NCI-H1048 (cell line): Measurements from ENCODE around the gene C10orf62.
"Not testable (repeated sequence)": the region's sequence is repeated elsewhere in the genome, so short reads cannot be mapped to it uniquely, and the experiment has no call there.

Experiments used
- DNase-seq: peaks from one replicate; lab custom pipeline; 2025; lab: John Stamatoyannopoulos, UW

C10orf62 gene

GRCh38 chr10:97589479-97589878, at the start of gene C10orf62:
Gene C10orf62, plus strand, starts transcription at chr10:97589721. Its CDS starts 177 bp downstream, at chr10:97589898.
- DNase-seq = no peak

DNA sequence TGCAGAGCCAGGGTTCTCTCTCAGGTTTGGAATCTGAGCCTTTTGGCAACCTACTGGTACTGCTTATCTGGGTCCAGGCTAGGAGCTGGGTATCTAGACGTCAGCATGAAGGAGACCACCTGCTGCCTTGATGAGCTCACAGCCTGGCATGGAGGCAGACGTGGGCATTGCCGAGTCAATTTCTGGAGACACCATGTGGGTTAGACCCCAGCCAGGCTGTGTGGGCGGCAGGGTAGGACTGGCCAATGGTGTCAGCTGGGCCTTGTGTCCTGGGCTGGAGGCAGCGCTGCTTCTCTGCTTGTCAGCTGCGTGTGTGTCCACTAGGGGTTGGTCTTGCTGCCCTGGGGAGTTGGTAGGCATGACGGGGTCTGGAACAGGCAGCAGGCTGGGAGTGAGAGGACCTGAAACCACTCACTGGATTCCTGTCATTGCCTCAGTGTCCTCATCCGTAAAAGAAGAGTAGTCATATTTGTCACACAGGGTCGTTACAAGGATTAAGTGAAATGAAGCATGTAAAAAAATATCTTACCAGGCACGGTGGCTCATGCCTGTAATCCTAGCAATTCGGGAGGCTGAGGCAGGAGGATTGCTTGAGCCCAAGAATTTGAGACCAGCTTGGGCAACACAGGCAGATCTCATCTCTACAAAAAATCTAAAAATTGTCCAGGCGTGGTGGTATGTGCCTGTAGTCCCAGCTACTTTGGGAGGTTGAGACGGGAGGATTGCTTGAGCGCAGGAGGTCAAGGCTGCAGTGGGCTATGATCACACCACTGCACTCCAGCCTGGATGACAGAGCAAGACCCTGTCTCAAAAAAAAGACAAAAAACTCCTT, 48.6 kb upstream of the C10orf62 start:
- DNase-seq = no peak

GRCh38 chr10:97542169-97543024, 47.1 kb upstream of the C10orf62 start:
- DNase-seq = no peak

GRCh38 chr10:97543025-97543546, 46.4 kb upstream of the C10orf62 start:
- DNase-seq = no peak

DNA sequence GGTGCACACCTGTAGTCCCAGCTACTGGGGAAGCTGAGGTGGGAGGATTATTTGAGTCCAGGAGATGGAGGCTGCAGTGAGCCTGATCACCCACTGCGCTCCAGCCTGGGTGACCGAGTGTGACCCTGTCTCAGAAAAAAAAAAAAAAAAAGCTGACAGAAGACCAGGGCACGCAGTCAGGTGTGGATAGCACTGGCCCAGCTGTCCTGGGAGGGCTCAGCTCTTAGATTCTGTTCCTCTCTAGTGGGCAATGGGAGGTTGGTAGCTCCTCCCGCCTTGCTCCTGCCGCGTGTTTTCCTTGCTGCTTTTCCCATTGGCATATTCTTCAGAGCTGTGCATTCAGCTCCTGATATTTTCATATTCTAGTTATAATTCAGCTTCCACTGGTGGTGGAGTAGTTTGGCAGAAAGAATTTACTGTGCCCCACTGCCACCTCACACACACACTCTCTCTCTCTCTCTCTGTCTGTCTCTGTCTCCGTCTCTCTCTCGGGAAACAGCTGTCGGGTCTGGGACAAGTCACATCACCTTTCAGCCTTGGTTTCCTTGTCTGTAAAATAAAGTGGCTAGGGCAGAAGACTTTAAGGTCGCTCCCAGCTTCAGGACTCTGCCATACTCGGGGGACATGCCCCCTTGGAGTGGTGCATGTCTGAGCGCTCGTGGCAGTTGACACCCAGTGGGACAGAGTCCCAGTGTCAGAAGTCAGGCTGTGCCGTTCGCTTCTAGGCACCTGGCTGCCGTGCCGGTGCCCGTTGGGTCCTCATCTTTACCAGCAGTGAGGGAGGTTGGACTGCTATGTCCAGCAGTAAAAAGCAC, 42.9 kb upstream of the C10orf62 start:
- no peak for DNase-seq

GRCh38 chr10:97547271-97547600, 42.3 kb upstream of the C10orf62 start:
- no peak for DNase-seq

- no peak for DNase-seq
These were observed 41.6 kb upstream of the C10orf62 start for GRCh38 chr10:97547962-97548361.

DNA sequence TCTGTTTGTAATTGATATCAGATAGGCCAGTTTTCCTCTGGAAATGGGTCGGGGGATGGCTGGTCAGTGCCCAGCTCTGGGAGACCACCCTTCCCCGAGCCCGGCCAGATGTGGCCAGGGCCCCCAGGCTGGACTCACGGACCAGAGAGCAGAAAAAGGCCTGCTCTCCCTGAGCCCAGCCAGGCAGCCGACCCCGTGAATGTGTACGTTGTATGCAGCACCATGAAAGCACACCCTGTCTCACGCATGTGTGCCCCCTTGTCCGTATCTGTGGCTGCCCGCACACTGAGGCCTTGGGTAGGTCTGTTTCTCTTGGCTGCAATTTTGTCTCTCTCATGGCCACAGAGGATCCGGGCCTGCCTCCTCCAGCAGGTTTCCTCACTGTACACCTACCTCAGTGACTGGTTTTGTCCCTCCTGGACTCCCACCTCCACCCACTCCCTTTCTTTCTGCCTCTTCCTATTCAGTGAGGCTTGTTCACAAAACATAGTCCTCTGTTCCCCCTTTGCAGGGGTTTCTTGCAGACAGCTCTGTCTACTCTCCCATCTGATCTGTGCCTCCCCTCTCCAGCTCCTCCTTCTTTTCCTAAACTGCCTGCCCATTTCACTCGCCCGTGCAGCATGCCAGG, 40.6 kb upstream of the C10orf62 start:
- no peak for DNase-seq

DNA sequence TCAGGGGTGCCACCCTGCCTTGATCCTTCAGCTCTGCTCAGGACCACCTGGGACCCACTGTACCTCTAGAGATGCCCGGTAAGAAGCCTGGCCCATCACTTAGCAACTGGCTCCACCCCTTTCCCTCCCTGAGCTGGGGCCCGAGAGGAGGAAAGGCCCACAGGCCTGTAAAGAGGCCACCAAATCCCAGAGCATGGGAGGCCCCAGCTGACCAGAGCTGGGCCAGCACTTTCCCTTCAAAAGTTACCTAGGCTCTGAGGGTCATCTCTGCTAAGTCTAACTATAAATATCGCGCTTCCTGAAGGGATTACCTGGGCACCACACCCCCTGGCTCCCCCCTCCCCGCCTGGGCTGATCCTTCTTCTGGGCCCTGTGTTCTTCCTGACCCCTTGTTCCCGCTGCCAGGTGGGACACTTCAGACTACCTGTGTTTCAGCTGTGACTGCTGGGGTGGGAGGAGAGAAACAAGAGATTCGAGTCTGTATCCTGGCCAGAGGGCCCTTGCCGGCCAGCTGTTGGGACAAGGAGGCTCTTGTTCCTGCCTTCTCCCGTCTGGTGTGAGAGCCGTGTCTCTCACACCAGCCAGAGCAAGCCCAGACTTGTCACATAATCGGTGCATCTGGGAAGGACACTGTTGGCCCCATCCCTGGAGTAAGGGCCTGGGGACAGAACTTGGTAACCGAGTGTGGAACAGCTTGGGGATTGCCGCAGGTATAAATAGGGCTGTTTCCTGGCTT, 39.8 kb upstream of the C10orf62 start:
- DNase-seq = no peak

GRCh38 chr10:97550336-97551149, 39.0 kb upstream of the C10orf62 start:
- DNase-seq = no peak

DNA sequence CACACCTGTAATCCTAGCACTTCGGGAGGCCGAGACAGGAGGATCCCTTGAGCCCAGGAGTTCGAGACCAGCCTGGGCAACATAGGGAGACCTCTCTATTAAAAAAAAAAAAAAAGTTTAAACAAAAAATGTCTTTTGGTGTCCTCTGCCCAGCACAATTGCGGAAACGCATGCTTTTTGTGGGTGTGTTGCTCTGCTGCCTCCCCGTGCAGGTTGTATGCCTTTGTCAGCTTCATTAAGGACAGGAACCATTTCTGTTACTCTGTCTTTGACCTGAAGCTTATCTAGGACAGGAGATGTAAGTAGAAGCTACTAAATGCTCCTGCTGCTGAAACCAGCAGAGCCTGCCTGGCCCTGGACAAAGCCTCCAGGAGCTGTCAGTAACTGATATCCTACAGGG, 38.2 kb upstream of the C10orf62 start:
- DNase-seq = no peak

GRCh38 chr10:97553575-97554031, 35.9 kb upstream of the C10orf62 start:
- DNase-seq = no peak

DNA sequence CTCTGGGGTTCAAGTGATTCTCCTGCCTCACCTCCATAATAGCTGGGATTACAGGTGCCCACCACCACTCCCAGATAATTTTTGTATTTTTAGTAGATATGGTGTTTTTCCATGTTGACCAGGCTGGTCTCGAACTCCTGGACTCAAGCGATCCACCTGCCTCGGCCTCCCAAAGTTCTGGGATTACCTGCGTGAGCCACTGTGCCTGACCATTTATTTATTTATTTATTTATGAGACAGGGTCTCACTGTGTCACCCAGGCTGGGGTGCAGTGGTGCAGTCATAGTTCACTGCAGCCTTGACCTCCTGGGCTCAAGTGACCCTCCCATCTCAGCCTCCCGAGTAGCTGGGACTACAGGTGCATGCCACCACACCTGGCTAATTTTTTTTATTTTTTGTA, 35.2 kb upstream of the C10orf62 start:
- not testable (repeated sequence) for DNase-seq

DNA sequence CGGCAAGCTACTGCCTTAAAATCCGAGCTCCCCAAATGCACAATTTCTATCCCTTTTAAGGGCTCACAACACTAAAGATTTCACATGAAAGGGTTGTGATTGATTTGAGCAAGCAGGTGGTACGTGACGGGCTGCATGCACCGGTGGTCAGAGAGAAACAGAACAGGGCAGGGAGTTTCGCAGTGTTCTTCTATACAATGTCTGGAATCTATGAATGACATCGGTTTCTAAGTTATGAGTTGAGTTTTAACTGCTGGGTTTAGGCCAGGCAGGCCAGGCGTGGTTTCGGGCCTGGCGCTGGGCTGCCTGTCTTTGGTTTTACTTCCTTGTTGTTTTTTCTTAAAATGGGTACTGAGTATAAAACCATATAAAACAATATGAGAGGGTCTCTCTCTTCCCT, 34.0 kb upstream of the C10orf62 start:
- DNase-seq = not testable (repeated sequence)

DNA sequence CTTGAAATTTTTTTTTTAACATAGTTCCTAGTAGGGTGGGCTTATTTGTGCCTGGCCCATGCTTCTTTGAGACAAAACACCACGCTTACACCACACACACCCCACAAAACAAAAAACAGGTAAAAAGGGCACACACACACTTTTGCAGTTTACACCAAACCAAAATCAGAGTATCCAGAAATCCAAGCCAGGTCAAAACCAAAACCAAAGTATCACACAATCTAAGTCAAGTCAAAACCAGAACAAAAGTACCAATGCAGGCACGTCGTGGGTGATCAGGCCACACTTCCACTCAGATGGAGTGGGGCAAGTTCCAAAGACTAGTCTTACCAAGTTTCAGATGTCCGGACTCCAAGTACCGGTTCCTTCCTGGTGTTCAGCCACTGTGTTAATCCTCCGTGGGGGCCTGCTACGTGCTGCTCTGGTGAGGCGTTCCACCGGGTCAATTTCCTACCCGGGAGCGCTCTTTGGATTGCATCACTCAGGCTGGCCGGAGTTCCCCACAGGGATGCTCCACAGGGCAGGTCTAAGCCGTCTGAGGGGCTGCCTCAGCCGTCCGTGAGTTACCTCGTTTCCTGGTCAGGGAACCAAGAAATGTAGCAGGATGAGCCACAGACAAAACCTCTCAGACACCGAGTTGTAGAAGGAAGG, 28.7 kb upstream of the C10orf62 start:
- not testable (repeated sequence) for DNase-seq

DNA sequence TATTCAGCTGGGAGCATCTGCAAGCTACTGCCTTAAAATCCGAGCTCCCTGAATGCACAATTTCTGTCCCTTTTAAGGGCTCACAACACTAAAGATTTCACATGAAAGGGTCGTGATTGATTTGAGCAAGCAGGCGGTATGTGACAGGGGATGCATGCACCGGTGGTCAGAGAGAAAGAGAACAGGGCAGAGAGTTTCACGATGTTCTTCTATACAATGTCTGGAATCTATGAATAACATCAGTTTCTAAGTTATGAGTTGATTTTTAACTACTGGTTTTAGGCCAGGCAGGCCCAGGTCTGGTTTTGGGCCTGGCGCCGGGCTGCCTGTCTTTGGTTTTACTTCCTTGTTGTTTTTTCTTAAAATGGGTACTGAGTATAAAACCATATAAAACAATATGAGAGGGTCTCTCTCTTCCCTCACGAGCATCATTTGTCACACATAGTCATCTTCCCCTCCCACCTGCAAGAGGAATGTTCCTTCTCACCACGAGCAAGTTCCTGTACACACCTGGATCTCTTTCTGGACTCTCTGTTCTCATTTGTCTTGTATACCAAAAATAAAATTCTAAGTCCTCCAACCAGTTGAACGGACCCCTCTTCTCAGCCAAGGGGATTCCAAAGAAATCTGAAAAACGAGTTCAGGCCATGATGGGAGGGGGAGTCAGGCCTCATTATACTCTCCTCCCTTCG, 28.0 kb upstream of the C10orf62 start:
- not testable (repeated sequence) for DNase-seq

- DNase-seq = not testable (repeated sequence)
These were observed 27.2 kb upstream of the C10orf62 start for GRCh38 chr10:97562329-97562728.

DNA sequence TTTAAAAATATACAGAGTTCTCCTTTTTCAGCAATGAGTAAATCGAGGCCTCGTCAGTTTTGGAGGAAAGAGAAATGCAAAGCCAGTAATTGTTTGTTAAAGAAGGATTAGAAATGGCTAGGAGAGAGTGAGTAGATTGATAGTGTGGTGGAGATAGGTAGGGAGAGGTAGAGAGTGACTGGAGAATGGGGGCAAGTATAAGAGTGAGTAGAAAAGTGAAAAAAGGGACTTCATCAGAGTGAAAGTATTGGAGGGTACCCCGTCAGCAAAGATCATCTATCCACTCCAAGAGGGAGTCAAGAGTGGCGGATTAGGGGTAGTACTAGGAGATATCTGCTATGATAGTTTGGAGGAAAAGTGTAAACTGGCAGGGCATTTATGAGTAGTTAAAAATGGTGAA, 26.2 kb upstream of the C10orf62 start:
- DNase-seq = no peak

DNA sequence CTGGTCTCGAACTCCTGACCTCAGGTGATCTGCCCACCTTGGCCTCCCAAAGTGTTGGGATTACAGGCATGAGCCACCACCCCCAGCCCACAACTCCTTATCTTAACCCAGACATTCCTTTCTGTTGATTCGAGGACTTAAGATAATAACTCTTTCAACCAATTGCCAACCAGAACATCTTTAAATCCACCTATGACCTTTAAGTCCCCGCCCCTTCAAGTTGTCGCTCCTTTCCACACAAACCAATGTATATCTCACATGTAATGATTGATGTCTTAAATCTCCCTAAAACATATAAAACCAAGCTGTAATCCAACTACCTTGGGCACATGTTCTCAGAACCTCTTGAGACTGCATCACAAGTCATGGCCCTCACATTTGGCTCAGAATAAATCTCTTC, 24.7 kb upstream of the C10orf62 start:
- no peak for DNase-seq
